OCI-LY3 (cell line): ENCODE measurements around the gene TMEM132C.

Source experiments
- CTCF ChIP-seq: fragments of 200-600, 300-600 bp; sonication (generic); IDR thresholded peaks from 2 replicates; pipeline ENCODE4 v1.5.1; 2014; ENCODE audit warnings: antibody characterized with exemption, low read length, low read depth
- EZH2phosphoT487 ChIP-seq: fragments of 200-600 bp; shearing (Covaris generic); IDR thresholded peaks from 2 replicates; pipeline ENCODE4 v1.6.1; 2018; ENCODE audit warnings: antibody characterized with exemption, mixed run types, low read depth

GRCh38 chr12:128339631-128340030, 72.7 kb downstream of the TMEM132C start:
- TF ChIP-seq CTCF (no peak), EZH2phosphoT487 (no peak)
